Measurements from ENCODE around the gene ALG9. TPM values are rescaled to one million over a fixed set of nuclear protein-coding genes. Genes with fewer than 3 reads are reported as not detected.

Gene ALG9
- polyA plus RNA-seq, 2 of the 4 experiments (the other 2 are of a cell fraction) = 15.3 to 33.3 TPM

DNA sequence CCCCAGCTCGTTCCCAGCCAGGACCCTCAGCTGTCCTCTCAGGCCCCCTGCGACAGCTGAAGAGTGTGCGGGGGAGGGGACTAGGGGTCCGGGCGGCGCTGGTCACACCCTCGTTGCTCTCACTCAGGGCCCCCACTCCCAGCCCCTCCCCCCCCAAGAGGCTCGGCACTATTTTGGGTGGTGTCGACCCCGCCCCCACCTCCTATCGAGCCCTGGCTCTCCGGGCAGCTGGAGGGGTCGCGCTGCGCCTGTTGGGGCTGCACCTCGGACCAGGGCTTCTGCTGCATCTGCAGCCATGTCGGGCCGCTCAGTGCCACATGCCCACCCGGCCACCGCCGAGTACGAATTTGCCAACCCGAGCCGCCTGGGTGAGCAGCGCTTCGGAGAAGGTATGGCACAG is 41.2 kb upstream of the ALG9 start, which contains the start of gene HSPB2:
Gene HSPB2, plus strand, starts transcription at position 200 of the 400 bp plus-strand sequence. Its CDS starts 96 bp downstream, at position 296.
- DNase-seq (ENCODE audit: low read depth in 1 of 2, low spot score in 1 of 2) = no peak
- Histone ChIP-seq H3K9me3 (no peaks in the 10 kb centered on the region), H3K4me1 (peaks cover 16% of the 10 kb centered on the region), H3K4me3 (no peak within 1 kb of the TSS), H3K27ac (peak within 1 kb of the TSS; percentile 49 to 61; a peak in 5 of 6 replicates), H3K4me2 (peak within 1 kb of the TSS; percentile 55)
- WGBS (ENCODE audit: missing lambda C conversion rate) = 60% methylated on average over 2 of the region's 26 CpGs
- FAIRE-seq = no peak
- CTCF ChIA-PET = no interaction called here
- POLR2A ChIA-PET = no interaction called here
- no peak for ATAC-seq
- TF ChIP-seq, protein P1, sequence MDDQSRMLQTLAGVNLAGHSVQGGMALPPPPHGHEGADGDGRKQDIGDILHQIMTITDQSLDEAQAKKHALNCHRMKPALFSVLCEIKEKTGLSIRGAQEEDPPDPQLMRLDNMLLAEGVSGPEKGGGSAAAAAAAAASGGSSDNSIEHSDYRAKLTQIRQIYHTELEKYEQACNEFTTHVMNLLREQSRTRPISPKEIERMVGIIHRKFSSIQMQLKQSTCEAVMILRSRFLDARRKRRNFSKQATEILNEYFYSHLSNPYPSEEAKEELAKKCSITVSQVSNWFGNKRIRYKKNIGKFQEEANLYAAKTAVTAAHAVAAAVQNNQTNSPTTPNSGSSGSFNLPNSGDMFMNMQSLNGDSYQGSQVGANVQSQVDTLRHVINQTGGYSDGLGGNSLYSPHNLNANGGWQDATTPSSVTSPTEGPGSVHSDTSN (IDR thresholded peaks at IDR 0.05) = no peak
- no peak for TF ChIP-seq CBX8 (IDR thresholded peaks at IDR 0.05)
- no peak for TF ChIP-seq KDM1A (IDR thresholded peaks at IDR 0.05; ENCODE audit: low read depth)
- no peak for TF ChIP-seq HOXA7 (CRISPR knock-in tag; IDR thresholded peaks at IDR 0.05)
- no peak for TF ChIP-seq SREBF2 (IDR thresholded peaks at IDR 0.05)
- no peak for TF ChIP-seq HOXB5 (CRISPR knock-in tag; IDR thresholded peaks at IDR 0.05)
- TF ChIP-seq, protein P2, sequence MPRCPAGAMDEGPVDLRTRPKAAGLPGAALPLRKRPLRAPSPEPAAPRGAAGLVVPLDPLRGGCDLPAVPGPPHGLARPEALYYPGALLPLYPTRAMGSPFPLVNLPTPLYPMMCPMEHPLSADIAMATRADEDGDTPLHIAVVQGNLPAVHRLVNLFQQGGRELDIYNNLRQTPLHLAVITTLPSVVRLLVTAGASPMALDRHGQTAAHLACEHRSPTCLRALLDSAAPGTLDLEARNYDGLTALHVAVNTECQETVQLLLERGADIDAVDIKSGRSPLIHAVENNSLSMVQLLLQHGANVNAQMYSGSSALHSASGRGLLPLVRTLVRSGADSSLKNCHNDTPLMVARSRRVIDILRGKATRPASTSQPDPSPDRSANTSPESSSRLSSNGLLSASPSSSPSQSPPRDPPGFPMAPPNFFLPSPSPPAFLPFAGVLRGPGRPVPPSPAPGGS (IDR thresholded peaks at IDR 0.05) = no peak
- no peak for TF ChIP-seq NR3C1 (IDR thresholded peaks at IDR 0.05)
- TF ChIP-seq MAZ (IDR thresholded peaks at IDR 0.05; ENCODE audit: borderline replicate concordance, low read depth, low read length) = no peak
- no peak for TF ChIP-seq HDAC2 (IDR thresholded peaks at IDR 0.05)
- no peak for TF ChIP-seq CEBPB (IDR thresholded peaks at IDR 0.05)
- TF ChIP-seq JUN (IDR thresholded peaks at IDR 0.05) = no peak
- TF ChIP-seq, protein P3, sequence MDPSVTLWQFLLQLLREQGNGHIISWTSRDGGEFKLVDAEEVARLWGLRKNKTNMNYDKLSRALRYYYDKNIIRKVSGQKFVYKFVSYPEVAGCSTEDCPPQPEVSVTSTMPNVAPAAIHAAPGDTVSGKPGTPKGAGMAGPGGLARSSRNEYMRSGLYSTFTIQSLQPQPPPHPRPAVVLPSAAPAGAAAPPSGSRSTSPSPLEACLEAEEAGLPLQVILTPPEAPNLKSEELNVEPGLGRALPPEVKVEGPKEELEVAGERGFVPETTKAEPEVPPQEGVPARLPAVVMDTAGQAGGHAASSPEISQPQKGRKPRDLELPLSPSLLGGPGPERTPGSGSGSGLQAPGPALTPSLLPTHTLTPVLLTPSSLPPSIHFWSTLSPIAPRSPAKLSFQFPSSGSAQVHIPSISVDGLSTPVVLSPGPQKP (IDR thresholded peaks at IDR 0.05; ENCODE audit: low read depth, low read length) = no peak
- TF ChIP-seq, protein P4, sequence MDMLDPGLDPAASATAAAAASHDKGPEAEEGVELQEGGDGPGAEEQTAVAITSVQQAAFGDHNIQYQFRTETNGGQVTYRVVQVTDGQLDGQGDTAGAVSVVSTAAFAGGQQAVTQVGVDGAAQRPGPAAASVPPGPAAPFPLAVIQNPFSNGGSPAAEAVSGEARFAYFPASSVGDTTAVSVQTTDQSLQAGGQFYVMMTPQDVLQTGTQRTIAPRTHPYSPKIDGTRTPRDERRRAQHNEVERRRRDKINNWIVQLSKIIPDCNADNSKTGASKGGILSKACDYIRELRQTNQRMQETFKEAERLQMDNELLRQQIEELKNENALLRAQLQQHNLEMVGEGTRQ (IDR thresholded peaks at IDR 0.05) = no peak
- no peak for TF ChIP-seq RAD21 (conservative IDR thresholded peaks at IDR 0.05 in 1 of 2, IDR thresholded peaks at IDR 0.05 in 1 of 2)
- TF ChIP-seq POLR2A (IDR thresholded peaks at IDR 0.05; ENCODE audit: low read length) = no peak
- TF ChIP-seq EP300 (IDR thresholded peaks at IDR 0.05) = no peak
- TF ChIP-seq PHF8 (IDR thresholded peaks at IDR 0.05; ENCODE audit: borderline replicate concordance, low read depth) = no peak

DNA sequence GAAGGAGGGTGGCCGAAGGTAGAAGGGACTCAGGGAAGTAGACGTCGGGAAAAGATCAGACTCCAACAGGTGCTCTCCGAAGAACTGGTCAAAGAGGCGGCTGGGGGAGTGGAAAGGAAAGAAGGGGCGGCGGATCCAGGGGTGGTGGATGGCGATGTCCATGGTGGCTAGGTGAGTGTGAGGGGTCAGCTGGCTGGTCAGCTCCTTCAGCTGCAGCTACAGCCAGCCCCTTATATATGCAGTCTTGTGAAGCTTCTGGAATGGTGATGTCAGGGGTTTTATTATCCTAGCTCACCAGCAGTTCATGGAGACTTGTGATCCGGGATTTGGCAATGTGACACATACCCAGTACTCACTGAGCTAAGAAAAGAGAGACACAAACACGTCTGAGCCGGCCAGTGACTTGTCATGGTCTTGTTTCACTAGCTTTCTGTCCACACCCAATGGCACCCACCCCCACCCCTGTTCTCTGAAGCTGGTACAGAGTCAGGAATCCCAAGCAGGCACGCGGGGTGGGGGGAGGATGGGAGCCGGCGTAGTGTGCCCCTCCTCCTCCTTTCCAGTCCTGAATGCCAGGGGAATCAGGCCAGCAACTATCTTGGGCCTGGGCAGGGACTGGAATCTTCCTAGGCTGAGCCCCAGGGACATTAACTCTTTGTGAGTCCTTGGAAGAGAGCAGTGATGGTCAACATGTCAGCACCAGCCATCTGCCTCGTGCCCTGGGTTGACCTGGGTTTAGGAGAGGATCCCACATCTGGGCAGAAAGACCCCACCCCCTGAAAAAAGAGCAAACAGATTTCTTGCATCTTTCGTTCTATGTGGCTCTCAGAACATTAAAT is 40.4 kb upstream of the ALG9 start, which contains the start of gene CRYAB:
Gene CRYAB, minus strand, starts transcription at position 208 of the 839 bp plus-strand sequence. Its CDS starts 46 bp downstream, at position 162.
- FAIRE-seq (no peak), DNase-seq (ENCODE audit: low read depth in 1 of 2, low spot score in 1 of 2) (peak in 1 of 2 experiments; percentile 49), ATAC-seq (peak; percentile 57 to 78)
- Histone ChIP-seq H3K4me3 (no peak within 1 kb of the TSS), H3K27ac (peak within 1 kb of the TSS; percentile 49 to 61; a peak in 5 of 6 replicates), H3K4me1 (peaks cover 16% of the 10 kb centered on the region), H3K9me3 (no peaks in the 10 kb centered on the region), H3K4me2 (peak within 1 kb of the TSS; percentile 55)
- ChIA-PET CTCF (no interaction called here), POLR2A (interaction anchor here (1.1 kb wide), 1 partner anchor 14 kb away, joined by 5 read pairs; no protein-coding TSS in a partner anchor)
- no peak for TF ChIP-seq CHD4 (IDR thresholded peaks at IDR 0.05; ENCODE audit: borderline replicate concordance)
- TF ChIP-seq TFCP2L1 (CRISPR knock-in tag; IDR thresholded peaks at IDR 0.05) = no peak
- TF ChIP-seq POLR2AphosphoS2 (conservative IDR thresholded peaks at IDR 0.05; ENCODE audit: low read length) = no peak
- TF ChIP-seq FOXS1 (CRISPR knock-in tag; IDR thresholded peaks at IDR 0.05) = no peak
- TF ChIP-seq, protein P5, sequence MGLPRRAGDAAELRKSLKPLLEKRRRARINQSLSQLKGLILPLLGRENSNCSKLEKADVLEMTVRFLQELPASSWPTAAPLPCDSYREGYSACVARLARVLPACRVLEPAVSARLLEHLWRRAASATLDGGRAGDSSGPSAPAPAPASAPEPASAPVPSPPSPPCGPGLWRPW (IDR thresholded peaks at IDR 0.05) = no peak
- TF ChIP-seq EHMT2 (IDR thresholded peaks at IDR 0.05; ENCODE audit: low read depth) = no peak
- TF ChIP-seq, protein P6, sequence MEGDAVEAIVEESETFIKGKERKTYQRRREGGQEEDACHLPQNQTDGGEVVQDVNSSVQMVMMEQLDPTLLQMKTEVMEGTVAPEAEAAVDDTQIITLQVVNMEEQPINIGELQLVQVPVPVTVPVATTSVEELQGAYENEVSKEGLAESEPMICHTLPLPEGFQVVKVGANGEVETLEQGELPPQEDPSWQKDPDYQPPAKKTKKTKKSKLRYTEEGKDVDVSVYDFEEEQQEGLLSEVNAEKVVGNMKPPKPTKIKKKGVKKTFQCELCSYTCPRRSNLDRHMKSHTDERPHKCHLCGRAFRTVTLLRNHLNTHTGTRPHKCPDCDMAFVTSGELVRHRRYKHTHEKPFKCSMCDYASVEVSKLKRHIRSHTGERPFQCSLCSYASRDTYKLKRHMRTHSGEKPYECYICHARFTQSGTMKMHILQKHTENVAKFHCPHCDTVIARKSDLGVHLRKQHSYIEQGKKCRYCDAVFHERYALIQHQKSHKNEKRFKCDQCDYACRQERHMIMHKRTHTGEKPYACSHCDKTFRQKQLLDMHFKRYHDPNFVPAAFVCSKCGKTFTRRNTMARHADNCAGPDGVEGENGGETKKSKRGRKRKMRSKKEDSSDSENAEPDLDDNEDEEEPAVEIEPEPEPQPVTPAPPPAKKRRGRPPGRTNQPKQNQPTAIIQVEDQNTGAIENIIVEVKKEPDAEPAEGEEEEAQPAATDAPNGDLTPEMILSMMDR (IDR thresholded peaks at IDR 0.05) = no peak
- no peak for TF ChIP-seq CHD2 (IDR thresholded peaks at IDR 0.05; ENCODE audit: low read length, partially characterized antibody)
- WGBS (ENCODE audit: missing lambda C conversion rate) = 64% methylated on average over 13 of the region's 17 CpGs
